ENCODE results near the gene ADAMTS17.

The ADAMTS17 gene

DNA sequence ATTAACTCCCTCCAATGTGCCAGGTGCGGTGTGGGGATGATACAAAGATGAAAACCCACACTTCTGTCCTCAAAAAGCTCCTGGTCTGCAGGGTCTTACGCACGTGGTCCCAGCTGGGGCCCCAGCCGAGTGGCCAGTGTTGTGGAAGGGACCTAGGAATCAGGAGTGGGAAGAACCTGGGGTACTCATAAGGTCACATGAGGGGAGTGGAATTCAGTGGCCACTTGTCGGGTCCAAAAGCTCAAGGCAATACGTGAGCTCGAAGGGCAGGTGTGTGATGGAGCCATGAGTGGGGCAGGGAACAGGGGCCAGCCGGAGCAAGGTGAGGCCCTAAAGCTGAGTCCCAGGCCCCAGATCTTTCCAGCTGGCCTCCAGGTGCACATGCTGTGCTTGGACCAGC, 348.5 kb downstream of the ADAMTS17 start:
- no peak overlapping the region for H3K4me3 ChIP-seq (ENCODE audit: low read depth, low read length)
- H3K9ac ChIP-seq, result no peak overlapping the region
- no peaks in the 10 kb centered on the region for H3K79me2 ChIP-seq
- no peak overlapping the region for H3K27ac ChIP-seq
- no peak for TF ChIP-seq CTCF (IDR thresholded peaks at IDR 0.05)
- no peaks in the 10 kb centered on the region for H3K4me1 ChIP-seq
- no peaks in the 10 kb centered on the region for H3K27me3 ChIP-seq (ENCODE audit: control insufficient read depth, insufficient read depth, low read length)
- no peaks in the 10 kb centered on the region for H3K9me3 ChIP-seq (ENCODE audit: control insufficient read depth, low read length)
- H3K4me2 ChIP-seq (ENCODE audit: low read length), result no peak overlapping the region
- H3K36me3 ChIP-seq (ENCODE audit: control insufficient read depth, insufficient read depth, low read length), result no peaks in the 10 kb centered on the region
- H2AFZ ChIP-seq, result no peak overlapping the region

DNA sequence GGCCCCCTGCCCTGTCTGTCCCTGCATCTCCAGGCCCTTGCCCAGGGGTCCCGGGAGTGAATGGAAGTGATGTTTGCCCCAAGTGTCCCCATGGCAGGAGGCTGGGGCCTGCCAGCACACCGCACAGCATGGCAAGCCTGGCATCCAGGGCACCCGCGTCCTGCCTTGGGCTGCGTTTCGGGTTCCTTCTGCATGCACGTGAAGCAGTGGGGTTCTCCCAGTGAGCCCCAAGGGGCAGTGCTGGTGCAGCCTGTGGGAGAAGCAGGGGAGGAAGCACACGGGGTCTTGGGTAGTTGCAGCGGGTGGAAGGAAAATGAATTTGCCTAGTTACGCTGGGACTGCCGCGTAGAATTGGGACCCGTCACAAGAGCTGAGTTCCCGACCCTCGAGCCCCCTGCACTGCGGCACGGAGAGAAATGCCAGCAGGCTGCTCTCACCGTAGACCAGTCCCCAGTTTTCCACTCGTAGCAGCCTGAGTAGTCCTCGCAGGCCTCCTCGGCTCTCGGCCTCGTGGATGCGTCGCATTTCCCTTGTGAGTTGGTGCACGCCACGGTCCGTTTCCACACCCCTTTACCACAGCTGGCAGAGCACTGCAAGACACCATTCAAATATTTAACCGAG, 349.1 kb downstream of the ADAMTS17 start:
- no peak for TF ChIP-seq CTCF (IDR thresholded peaks at IDR 0.05)
- Histone ChIP-seq H3K79me2 (no peaks in the 10 kb centered on the region), H3K36me3 (ENCODE audit: control insufficient read depth, insufficient read depth, low read length) (no peaks in the 10 kb centered on the region), H3K9me3 (ENCODE audit: control insufficient read depth, low read length) (no peaks in the 10 kb centered on the region), H3K27ac (no peak overlapping the region), H3K9ac (no peak overlapping the region), H3K27me3 (ENCODE audit: control insufficient read depth, insufficient read depth, low read length) (no peaks in the 10 kb centered on the region), H3K4me1 (no peaks in the 10 kb centered on the region), H2AFZ (no peak overlapping the region), H3K4me2 (ENCODE audit: low read length) (no peak overlapping the region), H3K4me3 (ENCODE audit: low read depth, low read length) (no peak overlapping the region)

- Histone ChIP-seq H3K4me3 (ENCODE audit: low read depth, low read length) (no peak overlapping the region), H3K79me2 (no peaks in the 10 kb centered on the region), H3K9ac (no peak overlapping the region), H2AFZ (no peak overlapping the region), H3K4me1 (no peaks in the 10 kb centered on the region), H3K27ac (no peak overlapping the region), H3K4me2 (ENCODE audit: low read length) (no peak overlapping the region), H3K36me3 (ENCODE audit: control insufficient read depth, insufficient read depth, low read length) (no peaks in the 10 kb centered on the region), H3K9me3 (ENCODE audit: control insufficient read depth, low read length) (no peaks in the 10 kb centered on the region), H3K27me3 (ENCODE audit: control insufficient read depth, insufficient read depth, low read length) (no peaks in the 10 kb centered on the region)
- TF ChIP-seq CTCF (IDR thresholded peaks at IDR 0.05), result no peak
Measured at GRCh38 chr15:99989095-99989494, 352.7 kb downstream of the ADAMTS17 start.

GRCh38 chr15:99987701-99988100, 354.1 kb downstream of the ADAMTS17 start:
- no peak for TF ChIP-seq CTCF (IDR thresholded peaks at IDR 0.05)
- Histone ChIP-seq H3K9ac (no peak overlapping the region), H3K4me1 (no peaks in the 10 kb centered on the region), H3K27me3 (ENCODE audit: control insufficient read depth, insufficient read depth, low read length) (no peaks in the 10 kb centered on the region), H3K9me3 (ENCODE audit: control insufficient read depth, low read length) (no peaks in the 10 kb centered on the region), H2AFZ (no peak overlapping the region), H3K36me3 (ENCODE audit: control insufficient read depth, insufficient read depth, low read length) (no peaks in the 10 kb centered on the region), H3K79me2 (no peaks in the 10 kb centered on the region), H3K4me3 (ENCODE audit: low read depth, low read length) (no peak overlapping the region), H3K27ac (no peak overlapping the region), H3K4me2 (ENCODE audit: low read length) (no peak overlapping the region)

GRCh38 chr15:99987119-99987506, 354.7 kb downstream of the ADAMTS17 start:
- no peak overlapping the region for H3K4me3 ChIP-seq (ENCODE audit: low read depth, low read length)
- no peak overlapping the region for H3K27ac ChIP-seq
- no peaks in the 10 kb centered on the region for H3K27me3 ChIP-seq (ENCODE audit: control insufficient read depth, insufficient read depth, low read length)
- H3K79me2 ChIP-seq, result no peaks in the 10 kb centered on the region
- H3K9me3 ChIP-seq (ENCODE audit: control insufficient read depth, low read length), result no peaks in the 10 kb centered on the region
- H3K4me2 ChIP-seq (ENCODE audit: low read length), result no peak overlapping the region
- no peak overlapping the region for H3K9ac ChIP-seq
- H3K4me1 ChIP-seq, result no peaks in the 10 kb centered on the region
- H2AFZ ChIP-seq, result no peak overlapping the region
- no peaks in the 10 kb centered on the region for H3K36me3 ChIP-seq (ENCODE audit: control insufficient read depth, insufficient read depth, low read length)
- no peak for TF ChIP-seq CTCF (IDR thresholded peaks at IDR 0.05)
